HEK293 (cell line): ENCODE results near the gene CSNK1A1.

ENCODE experiments used
- CTCF ChIA-PET: fragments of 350-600 bp; formaldehyde crosslinking; extraction: SDS; loops from one replicate; lab custom pipeline; 2021; ENCODE audit warnings: antibody characterized with exemption; lab: Yijun Ruan, JAX
- POLR2A ChIA-PET: fragments of 300-600 bp; formaldehyde crosslinking; extraction: SDS; loops from one replicate; lab custom pipeline; 2020; ENCODE audit warnings: antibody characterized with exemption, inconsistent platforms; lab: Yijun Ruan, JAX
- H3K27ac ChIP-seq: fragments of 200-500 bp; sonication (Bioruptor generic); 2 replicates; pipeline ENCODE4 v1.5.1; 2014; ENCODE audit warnings: low read depth, low read length, control low read depth, inconsistent platforms; ENCODE audit errors: extremely low read depth
- H3K36me3 ChIP-seq, 2 experiments: fragments of 200-500 bp in 1 of 2; sonication (Bioruptor generic) in 1 of 2; 1 replicate in 1 of 2; 2 replicates in 1 of 2; pipeline ENCODE4 v1.5.1; 2014 to 2017; ENCODE audit warnings: inconsistent platforms in 2 of 2, low read length in 2 of 2; ENCODE audit not compliant: control insufficient read depth in 2 of 2, insufficient read depth in 1 of 2
- H3K4me1 ChIP-seq: fragments of 200-500 bp; sonication (Bioruptor generic); 2 replicates; pipeline ENCODE4 v1.5.1; 2014; ENCODE audit warnings: mild to moderate bottlenecking, low read length, inconsistent platforms; ENCODE audit not compliant: control insufficient read depth, insufficient read depth
- H3K4me3 ChIP-seq: 2 replicates; pipeline ENCODE4 v1.5.1; 2011; ENCODE audit warnings: low read depth, mild to moderate bottlenecking, control low read depth, low read length, moderate library complexity
- H3K9me3 ChIP-seq: fragments of 200-500 bp; sonication (Bioruptor generic); 2 replicates; pipeline ENCODE4 v1.5.1; 2014; ENCODE audit warnings: low read depth, low read length, inconsistent platforms; ENCODE audit not compliant: control insufficient read depth, insufficient read depth
- HIC1 ChIP-seq: fragments of 450-650 bp; formaldehyde crosslinking; IDR thresholded peaks from 2 replicates; pipeline ENCODE4 v1.5.1; 2016; ENCODE audit warnings: missing biosample characterization, missing genetic modification characterization
- INSM2 ChIP-seq: fragments of 450-650 bp; formaldehyde crosslinking; IDR thresholded peaks from 2 replicates; pipeline ENCODE4 v1.5.1; 2016; ENCODE audit warnings: missing biosample characterization, missing genetic modification characterization
- PRDM6 ChIP-seq: fragments of 450-650 bp; formaldehyde crosslinking; IDR thresholded peaks from 2 replicates; pipeline ENCODE4 v1.5.1; 2017; ENCODE audit warnings: missing biosample characterization, missing genetic modification characterization
- SP3 ChIP-seq: fragments of 450-650 bp; formaldehyde crosslinking; IDR thresholded peaks from 2 replicates; pipeline ENCODE4 v1.5.1; 2016; ENCODE audit warnings: missing biosample characterization, missing genetic modification characterization
- TSHZ1 ChIP-seq: fragments of 450-650 bp; formaldehyde crosslinking; IDR thresholded peaks from 2 replicates; pipeline ENCODE4 v1.5.1; 2016; ENCODE audit warnings: missing biosample characterization, missing genetic modification characterization, borderline replicate concordance
- ZBTB21 ChIP-seq: fragments of 450-650 bp; formaldehyde crosslinking; IDR thresholded peaks from 2 replicates; pipeline ENCODE4 v1.5.1; 2017; ENCODE audit warnings: missing biosample characterization, missing genetic modification characterization
- ZEB2 ChIP-seq: fragments of 450-650 bp; formaldehyde crosslinking; IDR thresholded peaks from 2 replicates; pipeline ENCODE4 v1.5.1; 2016; ENCODE audit warnings: missing biosample characterization, missing genetic modification characterization
- ZFHX2 ChIP-seq: fragments of 450-650 bp; formaldehyde crosslinking; conservative IDR thresholded peaks from 2 replicates; pipeline ENCODE4 v1.5.1; 2016; ENCODE audit warnings: missing biosample characterization, missing genetic modification characterization
- ZNF155 ChIP-seq: fragments of 450-650 bp; formaldehyde crosslinking; IDR thresholded peaks from 2 replicates; pipeline ENCODE4 v1.5.1; 2016; ENCODE audit warnings: missing biosample characterization, missing genetic modification characterization
- ZNF335 ChIP-seq: fragments of 450-650 bp; formaldehyde crosslinking; conservative IDR thresholded peaks from 2 replicates; pipeline ENCODE4 v1.5.1; 2016; ENCODE audit warnings: missing biosample characterization, missing genetic modification characterization
- ZNF366 ChIP-seq: fragments of 450-650 bp; formaldehyde crosslinking; conservative IDR thresholded peaks from 2 replicates; pipeline ENCODE4 v1.5.1; 2016; ENCODE audit warnings: missing biosample characterization, missing genetic modification characterization
- ZNF426 ChIP-seq: fragments of 450-650 bp; formaldehyde crosslinking; IDR thresholded peaks from 2 replicates; pipeline ENCODE4 v1.5.1; 2017; ENCODE audit warnings: missing biosample characterization, missing genetic modification characterization, mild to moderate bottlenecking, inconsistent platforms, moderate library complexity
- ZNF596 ChIP-seq: fragments of 450-650 bp; IDR thresholded peaks from 2 replicates; pipeline ENCODE4 v1.5.0; 2018; ENCODE audit warnings: missing biosample characterization, mild to moderate bottlenecking, missing genetic modification characterization, moderate library complexity

Gene CSNK1A1

GRCh38 chr5:149561848-149562247 lies 10.6 kb upstream of the CSNK1A1 start (continued):
- TF ChIP-seq HIC1 (tag by site-specific recombination) (peak; percentile 59; the same call in 1 of the 2 replicates), ZNF335 (tag by site-specific recombination) (peak; percentile 54; the same call in 1 of the 2 replicates), SP3 (tag by site-specific recombination) (0 out of 2 replicates have a peak, but pooled peaks have one; percentile 16), ZEB2 (peak; percentile 84), INSM2 (tag by site-specific recombination) (peak; percentile 86), ZNF426 (tag by site-specific recombination) (no peak), ZNF366 (tag by site-specific recombination) (peak; percentile 69)

GRCh38 chr5:149559706-149560105 lies 8.5 kb upstream of the CSNK1A1 start:
- TF ChIP-seq INSM2 (tag by site-specific recombination) (no peak), ZFHX2 (no peak), SP3 (tag by site-specific recombination) (no peak), PRDM6 (tag by site-specific recombination) (peak; percentile 49; the same call in 1 of the 2 replicates), ZNF596 (tag by site-specific recombination) (no peak), TSHZ1 (tag by site-specific recombination) (no peak), ZNF155 (tag by site-specific recombination) (no peak), ZBTB21 (no peak)
- peaks cover 8% of the 10 kb centered on the region; the same call in 1 of the 2 replicates for H3K4me1 ChIP-seq
- ChIA-PET CTCF (interaction anchor here (0.7 to 4.7 kb wide), 3 partner anchors 61 to 188 kb away, joined by 4 to 54 read pairs (median 5); no protein-coding TSS in a partner anchor), POLR2A (no interaction called here)
- H3K27ac ChIP-seq: no peak overlapping the region
- H3K9me3 ChIP-seq: no peaks in the 10 kb centered on the region
- H3K4me3 ChIP-seq: no peak overlapping the region
- no peaks in the 10 kb centered on the region for H3K36me3 ChIP-seq
